Measurements from ENCODE around the gene PPP2R3A. TPM values are rescaled to one million over a fixed set of nuclear protein-coding genes. Genes with fewer than 3 reads are reported as not detected.
"Not testable (repeated sequence)": the region's sequence is repeated elsewhere in the genome, so short reads cannot be mapped to it uniquely, and the experiment has no call there.

PPP2R3A gene
- total RNA-seq, 1 donor from 2014 or later, result 35.0 TPM

- no peaks in the 10 kb centered on the region for H3K27me3 Mint-ChIP-seq
- H3K9me3 Mint-ChIP-seq (ENCODE audit: low read depth), result no peaks in the 10 kb centered on the region
- no peaks in the 10 kb centered on the region for H3K36me3 Mint-ChIP-seq (ENCODE audit: insufficient read depth)
- no peak for TF ChIP-seq CTCF (IDR thresholded peaks at IDR 0.05; ENCODE audit: unreplicated experiment)
- DNase-seq (ENCODE audit: low spot score, unreplicated experiment), result no peak
- peak overlapping the region; percentile 56 for H3K27ac Mint-ChIP-seq
- no peak overlapping the region for H3K4me3 Mint-ChIP-seq (ENCODE audit: low read depth)
- H3K4me1 Mint-ChIP-seq (ENCODE audit: low read depth), result peaks cover 32% of the 10 kb centered on the region
Measured at GRCh38 chr3:136186846-136187245, 221.3 kb downstream of the PPP2R3A start.

GRCh38 chr3:136187868-136188267 is 222.3 kb downstream of the PPP2R3A start:
- Mint-ChIP-seq H3K27me3 (no peaks in the 10 kb centered on the region), H3K9me3 (ENCODE audit: low read depth) (no peaks in the 10 kb centered on the region), H3K27ac (peak overlapping the region; percentile 69), H3K36me3 (ENCODE audit: insufficient read depth) (no peaks in the 10 kb centered on the region), H3K4me3 (ENCODE audit: low read depth) (no peak overlapping the region), H3K4me1 (ENCODE audit: low read depth) (peaks cover 35% of the 10 kb centered on the region)
- TF ChIP-seq CTCF (IDR thresholded peaks at IDR 0.05; ENCODE audit: unreplicated experiment), result no peak
- DNase-seq (ENCODE audit: low spot score, unreplicated experiment), result no peak

- peak overlapping the region; percentile 92 for H3K27ac Mint-ChIP-seq
- no peaks in the 10 kb centered on the region for H3K36me3 Mint-ChIP-seq (ENCODE audit: insufficient read depth)
- no peak overlapping the region for H3K4me3 Mint-ChIP-seq (ENCODE audit: low read depth)
- no peaks in the 10 kb centered on the region for H3K27me3 Mint-ChIP-seq
- H3K4me1 Mint-ChIP-seq (ENCODE audit: low read depth), result peaks cover 42% of the 10 kb centered on the region
- DNase-seq (ENCODE audit: low spot score, unreplicated experiment), result no peak
- no peaks in the 10 kb centered on the region for H3K9me3 Mint-ChIP-seq (ENCODE audit: low read depth)
- no peak for TF ChIP-seq CTCF (IDR thresholded peaks at IDR 0.05; ENCODE audit: unreplicated experiment)
Measured at GRCh38 chr3:136189043-136189442, 223.5 kb downstream of the PPP2R3A start.

- peaks cover 1% of the 10 kb centered on the region for H3K36me3 Mint-ChIP-seq (ENCODE audit: insufficient read depth)
Measured at GRCh38 chr3:136189859-136190617, 224.5 kb downstream of the PPP2R3A start.

GRCh38 chr3:136192195-136192594 is 226.7 kb downstream of the PPP2R3A start:
- H3K27ac Mint-ChIP-seq; H3K27me3 Mint-ChIP-seq; DNase-seq (ENCODE audit: low spot score, unreplicated experiment); H3K9me3 Mint-ChIP-seq (ENCODE audit: low read depth); H3K36me3 Mint-ChIP-seq (ENCODE audit: insufficient read depth): not testable (repeated sequence)
- Mint-ChIP-seq H3K4me3 (ENCODE audit: low read depth) (peak overlapping the region; percentile 98), H3K4me1 (ENCODE audit: low read depth) (peaks cover 38% of the 10 kb centered on the region)

More at GRCh38 chr3:136189859-136190617, 224.5 kb downstream of the PPP2R3A start:
- no peaks in the 10 kb centered on the region for H3K9me3 Mint-ChIP-seq (ENCODE audit: low read depth)
- TF ChIP-seq CTCF (IDR thresholded peaks at IDR 0.05; ENCODE audit: unreplicated experiment), result no peak
- peaks cover 44% of the 10 kb centered on the region for H3K4me1 Mint-ChIP-seq (ENCODE audit: low read depth)
- no peak for DNase-seq (ENCODE audit: low spot score, unreplicated experiment)
- no peaks in the 10 kb centered on the region for H3K27me3 Mint-ChIP-seq
- no peak overlapping the region for H3K4me3 Mint-ChIP-seq (ENCODE audit: low read depth)
- H3K27ac Mint-ChIP-seq, result no peak overlapping the region

GRCh38 chr3:136192831-136193230 is 227.3 kb downstream of the PPP2R3A start:
- Mint-ChIP-seq H3K4me1 (ENCODE audit: low read depth) (peaks cover 42% of the 10 kb centered on the region), H3K4me3 (ENCODE audit: low read depth) (peak overlapping the region; percentile 98), H3K27ac (peak overlapping the region; percentile 9)

More at GRCh38 chr3:136192831-136193230, 227.3 kb downstream of the PPP2R3A start:
- TF ChIP-seq CTCF (IDR thresholded peaks at IDR 0.05; ENCODE audit: unreplicated experiment), result no peak
- no peak for DNase-seq (ENCODE audit: low spot score, unreplicated experiment)
- Mint-ChIP-seq H3K9me3 (ENCODE audit: low read depth) (no peaks in the 10 kb centered on the region), H3K36me3 (ENCODE audit: insufficient read depth) (peaks cover 2% of the 10 kb centered on the region), H3K27me3 (no peaks in the 10 kb centered on the region)
